Measurements from ENCODE around the gene GOSR1.
"Not testable (repeated sequence)": the region's sequence is repeated elsewhere in the genome, so short reads cannot be mapped to it uniquely, and the experiment has no call there.

Gene GOSR1

GRCh38 chr17:30446640-30447039 is 30.6 kb upstream of the GOSR1 start:
- H3K36me3 ChIP-seq (ENCODE audit: control insufficient read depth, insufficient read depth, low read length); H3K79me2 ChIP-seq (ENCODE audit: control insufficient read depth, insufficient read depth, low read length); H3K23ac ChIP-seq (ENCODE audit: low read length); H3K27me3 ChIP-seq (ENCODE audit: insufficient read depth, low read length, poor library complexity); H3K18ac ChIP-seq (ENCODE audit: low read length); H3K4ac ChIP-seq (ENCODE audit: low read depth, low read length); H2BK15ac ChIP-seq (replicated peaks; ENCODE audit: low read depth); H3K4me1 ChIP-seq (ENCODE audit: control insufficient read depth, low read depth, low read length); H3K56ac ChIP-seq (ENCODE audit: low read length); H2AK5ac ChIP-seq (ENCODE audit: low read length); H3K79me1 ChIP-seq (ENCODE audit: low read length); DNase-seq; H3K27ac ChIP-seq (ENCODE audit: low read depth, low read length); H4K8ac ChIP-seq (ENCODE audit: low read depth, low read length); H4K5ac ChIP-seq (ENCODE audit: low read length); H3K4me3 ChIP-seq (ENCODE audit: low read length); H2BK5ac ChIP-seq (ENCODE audit: low read length); H3K4me2 ChIP-seq (ENCODE audit: low read length); H2BK120ac ChIP-seq (ENCODE audit: low read depth, low read length); H3K9ac ChIP-seq (ENCODE audit: low read length): not testable (repeated sequence)

- Histone ChIP-seq H4K8ac (ENCODE audit: low read depth, low read length) (no peak overlapping the region), H3K4me1 (ENCODE audit: control insufficient read depth, low read depth, low read length) (no peaks in the 10 kb centered on the region), H3K56ac (ENCODE audit: low read length) (no peak overlapping the region), H2AK5ac (ENCODE audit: low read length) (no peak overlapping the region), H2BK15ac (replicated peaks; ENCODE audit: low read depth) (no peak overlapping the region), H3K18ac (ENCODE audit: low read length) (no peak overlapping the region), H3K4me2 (ENCODE audit: low read length) (no peak overlapping the region), H2BK5ac (ENCODE audit: low read length) (no peak overlapping the region), H3K4me3 (ENCODE audit: low read length) (no peak overlapping the region), H3K23ac (ENCODE audit: low read length) (no peak overlapping the region), H3K27me3 (ENCODE audit: insufficient read depth, low read length, poor library complexity) (no peaks in the 10 kb centered on the region), H3K9ac (ENCODE audit: low read length) (no peak overlapping the region), H4K5ac (ENCODE audit: low read length) (no peak overlapping the region), H3K36me3 (ENCODE audit: control insufficient read depth, insufficient read depth, low read length) (no peaks in the 10 kb centered on the region), H3K27ac (ENCODE audit: low read depth, low read length) (no peak overlapping the region), H3K4ac (ENCODE audit: low read depth, low read length) (no peak overlapping the region), H3K79me2 (ENCODE audit: control insufficient read depth, insufficient read depth, low read length) (no peaks in the 10 kb centered on the region), H2BK120ac (ENCODE audit: low read depth, low read length) (no peak overlapping the region), H3K79me1 (ENCODE audit: low read length) (no peaks in the 10 kb centered on the region)
- WGBS (ENCODE audit: extremely low coverage, insufficient coverage, low lambda C conversion rate) = no CpG with 5 or more reads among the region's 4 CpGs
- no peak for DNase-seq
Measured at GRCh38 chr17:30449480-30449879, 27.7 kb upstream of the GOSR1 start.

- no peak for DNase-seq
- Histone ChIP-seq H2BK15ac (replicated peaks; ENCODE audit: low read depth) (no peak overlapping the region), H3K4me3 (ENCODE audit: low read length) (no peak overlapping the region), H2BK5ac (ENCODE audit: low read length) (no peak overlapping the region), H4K8ac (ENCODE audit: low read depth, low read length) (no peak overlapping the region), H3K27ac (ENCODE audit: low read depth, low read length) (no peak overlapping the region), H2AK5ac (ENCODE audit: low read length) (no peak overlapping the region), H3K4me2 (ENCODE audit: low read length) (no peak overlapping the region), H3K79me1 (ENCODE audit: low read length) (no peaks in the 10 kb centered on the region), H2BK120ac (ENCODE audit: low read depth, low read length) (no peak overlapping the region), H3K56ac (ENCODE audit: low read length) (no peak overlapping the region), H3K23ac (ENCODE audit: low read length) (no peak overlapping the region), H3K4me1 (ENCODE audit: control insufficient read depth, low read depth, low read length) (no peaks in the 10 kb centered on the region), H3K36me3 (ENCODE audit: control insufficient read depth, insufficient read depth, low read length) (no peaks in the 10 kb centered on the region), H4K5ac (ENCODE audit: low read length) (no peak overlapping the region), H3K18ac (ENCODE audit: low read length) (no peak overlapping the region), H3K79me2 (ENCODE audit: control insufficient read depth, insufficient read depth, low read length) (no peaks in the 10 kb centered on the region), H3K9ac (ENCODE audit: low read length) (no peak overlapping the region), H3K4ac (ENCODE audit: low read depth, low read length) (no peak overlapping the region), H3K27me3 (ENCODE audit: insufficient read depth, low read length, poor library complexity) (no peaks in the 10 kb centered on the region)
- WGBS (ENCODE audit: extremely low coverage, insufficient coverage, low lambda C conversion rate) = no CpG with 5 or more reads among the region's 12 CpGs
Measured at GRCh38 chr17:30450125-30451027, 26.8 kb upstream of the GOSR1 start.

GRCh38 chr17:30454635-30455034 is 22.6 kb upstream of the GOSR1 start:
- H3K27ac ChIP-seq (ENCODE audit: low read depth, low read length) = no peak overlapping the region
- H2BK120ac ChIP-seq (ENCODE audit: low read depth, low read length) = no peak overlapping the region
- no peak overlapping the region for H3K4me3 ChIP-seq (ENCODE audit: low read length)
- no peak overlapping the region for H3K18ac ChIP-seq (ENCODE audit: low read length)
- no peak overlapping the region for H2AK5ac ChIP-seq (ENCODE audit: low read length)
- H3K4me2 ChIP-seq (ENCODE audit: low read length) = no peak overlapping the region
- no peaks in the 10 kb centered on the region for H3K79me1 ChIP-seq (ENCODE audit: low read length)
- H4K8ac ChIP-seq (ENCODE audit: low read depth, low read length) = no peak overlapping the region
- H3K4me1 ChIP-seq (ENCODE audit: control insufficient read depth, low read depth, low read length) = no peaks in the 10 kb centered on the region
- no peak overlapping the region for H2BK5ac ChIP-seq (ENCODE audit: low read length)
- H3K36me3 ChIP-seq (ENCODE audit: control insufficient read depth, insufficient read depth, low read length) = peaks cover 1% of the 10 kb centered on the region
- no peak overlapping the region for H3K23ac ChIP-seq (ENCODE audit: low read length)
- no peak overlapping the region for H2BK15ac ChIP-seq (replicated peaks; ENCODE audit: low read depth)
- WGBS (ENCODE audit: extremely low coverage, insufficient coverage, low lambda C conversion rate) = no CpG with 5 or more reads among the region's 4 CpGs
- no peak overlapping the region for H3K9ac ChIP-seq (ENCODE audit: low read length)
- no peak overlapping the region for H3K4ac ChIP-seq (ENCODE audit: low read depth, low read length)
- no peak for DNase-seq
- no peak overlapping the region for H3K56ac ChIP-seq (ENCODE audit: low read length)
- no peak overlapping the region for H4K5ac ChIP-seq (ENCODE audit: low read length)
- H3K27me3 ChIP-seq (ENCODE audit: insufficient read depth, low read length, poor library complexity) = no peaks in the 10 kb centered on the region
- no peaks in the 10 kb centered on the region for H3K79me2 ChIP-seq (ENCODE audit: control insufficient read depth, insufficient read depth, low read length)

GRCh38 chr17:30458371-30458770 is 18.8 kb upstream of the GOSR1 start:
- Histone ChIP-seq H3K27ac (ENCODE audit: low read depth, low read length) (no peak overlapping the region), H3K79me1 (ENCODE audit: low read length) (no peaks in the 10 kb centered on the region), H3K79me2 (ENCODE audit: control insufficient read depth, insufficient read depth, low read length) (no peaks in the 10 kb centered on the region), H3K18ac (ENCODE audit: low read length) (no peak overlapping the region), H3K9ac (ENCODE audit: low read length) (no peak overlapping the region), H3K4me1 (ENCODE audit: control insufficient read depth, low read depth, low read length) (no peaks in the 10 kb centered on the region), H3K4me3 (ENCODE audit: low read length) (no peak overlapping the region), H3K4ac (ENCODE audit: low read depth, low read length) (no peak overlapping the region), H3K56ac (ENCODE audit: low read length) (no peak overlapping the region), H4K8ac (ENCODE audit: low read depth, low read length) (no peak overlapping the region), H3K27me3 (ENCODE audit: insufficient read depth, low read length, poor library complexity) (no peaks in the 10 kb centered on the region), H2AK5ac (ENCODE audit: low read length) (no peak overlapping the region), H2BK15ac (replicated peaks; ENCODE audit: low read depth) (no peak overlapping the region), H4K5ac (ENCODE audit: low read length) (no peak overlapping the region), H3K23ac (ENCODE audit: low read length) (no peak overlapping the region), H2BK120ac (ENCODE audit: low read depth, low read length) (no peak overlapping the region), H3K4me2 (ENCODE audit: low read length) (no peak overlapping the region), H2BK5ac (ENCODE audit: low read length) (no peak overlapping the region), H3K36me3 (ENCODE audit: control insufficient read depth, insufficient read depth, low read length) (peaks cover 7% of the 10 kb centered on the region)
- WGBS (ENCODE audit: extremely low coverage, insufficient coverage, low lambda C conversion rate) = no CpG with 5 or more reads among the region's 6 CpGs
- DNase-seq = no peak
